ENCODE measurements around the gene RENBP. TPM values are rescaled to one million over a fixed set of nuclear protein-coding genes. Genes with fewer than 3 reads are reported as not detected.
A peak's percentile ranks its signal among the peaks of the same experiment; 100 is the strongest.

The RENBP gene
- total RNA-seq, 2 experiments from 2014 or later, result 14.3 to 15.8 TPM

GRCh38 chrX:153930011-153930910 lies 14.2 kb downstream of the RENBP start:
- peaks cover 22% of the 10 kb centered on the region for H3K4me1 Mint-ChIP-seq (ENCODE audit: low read depth)
- peak overlapping the region; percentile 67 for H3K27ac Mint-ChIP-seq
- POLR2A ChIA-PET, result interaction anchor here (8.7 to 9.8 kb wide), 2 partner anchors 18 to 39 kb away, joined by 105 to 130 read pairs; partner anchors contain the start of genes HCFC1, RENBP and TMEM187
- H3K36me3 Mint-ChIP-seq (ENCODE audit: low read depth), result peaks cover 31% of the 10 kb centered on the region
- no peaks in the 10 kb centered on the region for H3K27me3 Mint-ChIP-seq
- TF ChIP-seq, protein P1, sequence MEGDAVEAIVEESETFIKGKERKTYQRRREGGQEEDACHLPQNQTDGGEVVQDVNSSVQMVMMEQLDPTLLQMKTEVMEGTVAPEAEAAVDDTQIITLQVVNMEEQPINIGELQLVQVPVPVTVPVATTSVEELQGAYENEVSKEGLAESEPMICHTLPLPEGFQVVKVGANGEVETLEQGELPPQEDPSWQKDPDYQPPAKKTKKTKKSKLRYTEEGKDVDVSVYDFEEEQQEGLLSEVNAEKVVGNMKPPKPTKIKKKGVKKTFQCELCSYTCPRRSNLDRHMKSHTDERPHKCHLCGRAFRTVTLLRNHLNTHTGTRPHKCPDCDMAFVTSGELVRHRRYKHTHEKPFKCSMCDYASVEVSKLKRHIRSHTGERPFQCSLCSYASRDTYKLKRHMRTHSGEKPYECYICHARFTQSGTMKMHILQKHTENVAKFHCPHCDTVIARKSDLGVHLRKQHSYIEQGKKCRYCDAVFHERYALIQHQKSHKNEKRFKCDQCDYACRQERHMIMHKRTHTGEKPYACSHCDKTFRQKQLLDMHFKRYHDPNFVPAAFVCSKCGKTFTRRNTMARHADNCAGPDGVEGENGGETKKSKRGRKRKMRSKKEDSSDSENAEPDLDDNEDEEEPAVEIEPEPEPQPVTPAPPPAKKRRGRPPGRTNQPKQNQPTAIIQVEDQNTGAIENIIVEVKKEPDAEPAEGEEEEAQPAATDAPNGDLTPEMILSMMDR (IDR thresholded peaks at IDR 0.05), result no peak
- no peak for DNase-seq
- intact Hi-C loops (cut with micrococcal nuclease), result no loop called here
- CTCF ChIA-PET, result interaction anchor here (11.9 kb wide), 1 partner anchor 19 kb away, joined by 136 read pairs; the partner anchor contains the start of gene RENBP
- no peak for ATAC-seq
- no peak overlapping the region for H3K4me3 Mint-ChIP-seq
- no peaks in the 10 kb centered on the region for H3K9me3 Mint-ChIP-seq

DNA sequence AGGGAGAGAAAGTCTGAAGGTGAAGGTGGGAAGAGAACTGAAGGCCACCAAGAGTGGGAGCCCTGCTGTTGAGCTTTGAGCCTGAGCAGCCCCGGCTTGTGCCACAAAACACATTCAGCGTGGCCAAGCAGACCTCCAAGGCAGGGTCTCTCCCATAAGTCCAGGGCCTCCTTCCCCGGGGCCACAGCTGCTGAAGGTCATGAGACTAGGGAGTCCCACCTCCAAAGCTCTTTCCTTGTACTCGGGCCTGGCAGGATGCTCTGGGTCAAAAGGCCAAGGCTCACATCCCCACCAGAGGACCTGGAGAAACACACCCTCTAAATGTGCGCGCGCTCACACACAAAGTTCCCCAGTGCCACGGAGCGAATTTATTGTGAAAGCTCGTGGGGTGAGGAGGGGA lies 14.9 kb downstream of the RENBP start:
- TF ChIP-seq, protein P1 (IDR thresholded peaks at IDR 0.05), result no peak
- no peak for ATAC-seq
- intact Hi-C loops (cut with micrococcal nuclease), result loop anchor here (10.0 kb wide), 1 partner anchor 165 kb away; the partner anchor contains the start of gene PLXNB3
- Mint-ChIP-seq H3K9me3 (no peaks in the 10 kb centered on the region), H3K27me3 (no peaks in the 10 kb centered on the region), H3K36me3 (ENCODE audit: low read depth) (peaks cover 35% of the 10 kb centered on the region), H3K27ac (peak overlapping the region; percentile 78), H3K4me1 (ENCODE audit: low read depth) (peaks cover 22% of the 10 kb centered on the region), H3K4me3 (peak overlapping the region; percentile 79)
- DNase-seq, result no peak
- POLR2A ChIA-PET, result interaction anchor here (0.9 to 9.8 kb wide), 4 partner anchors 9 to 39 kb away, joined by 3 to 130 read pairs (median 54); partner anchors contain the start of genes HCFC1, RENBP and TMEM187
- CTCF ChIA-PET, result interaction anchor here (1.0 to 11.9 kb wide), 3 partner anchors 20 to 165 kb away, joined by 3 to 136 read pairs (median 4); partner anchors contain the start of genes PLXNB3 and RENBP

GRCh38 chrX:153928846-153929245 lies 15.6 kb downstream of the RENBP start:
- peaks cover 21% of the 10 kb centered on the region for H3K4me1 Mint-ChIP-seq (ENCODE audit: low read depth)
- intact Hi-C loops (cut with micrococcal nuclease), result loop anchor here (10.0 kb wide), 1 partner anchor 164 kb away; the partner anchor contains the start of gene PLXNB3
- ChIA-PET CTCF (interaction anchor here (0.9 to 11.9 kb wide), 5 partner anchors 9 to 164 kb away, joined by 3 to 136 read pairs (median 4); partner anchors contain the start of genes PLXNB3 and RENBP), POLR2A (interaction anchor here (0.9 to 9.8 kb wide), 4 partner anchors 10 to 40 kb away, joined by 3 to 130 read pairs (median 54); partner anchors contain the start of genes HCFC1, RENBP and TMEM187)
- peak overlapping the region; percentile 79 for H3K4me3 Mint-ChIP-seq
- DNase-seq (no peak), ATAC-seq (no peak)
- no peaks in the 10 kb centered on the region for H3K9me3 Mint-ChIP-seq
- no peaks in the 10 kb centered on the region for H3K27me3 Mint-ChIP-seq
- TF ChIP-seq, protein P1 (IDR thresholded peaks at IDR 0.05), result no peak
- peak overlapping the region; percentile 78 for H3K27ac Mint-ChIP-seq
- peaks cover 35% of the 10 kb centered on the region for H3K36me3 Mint-ChIP-seq (ENCODE audit: low read depth)

DNA sequence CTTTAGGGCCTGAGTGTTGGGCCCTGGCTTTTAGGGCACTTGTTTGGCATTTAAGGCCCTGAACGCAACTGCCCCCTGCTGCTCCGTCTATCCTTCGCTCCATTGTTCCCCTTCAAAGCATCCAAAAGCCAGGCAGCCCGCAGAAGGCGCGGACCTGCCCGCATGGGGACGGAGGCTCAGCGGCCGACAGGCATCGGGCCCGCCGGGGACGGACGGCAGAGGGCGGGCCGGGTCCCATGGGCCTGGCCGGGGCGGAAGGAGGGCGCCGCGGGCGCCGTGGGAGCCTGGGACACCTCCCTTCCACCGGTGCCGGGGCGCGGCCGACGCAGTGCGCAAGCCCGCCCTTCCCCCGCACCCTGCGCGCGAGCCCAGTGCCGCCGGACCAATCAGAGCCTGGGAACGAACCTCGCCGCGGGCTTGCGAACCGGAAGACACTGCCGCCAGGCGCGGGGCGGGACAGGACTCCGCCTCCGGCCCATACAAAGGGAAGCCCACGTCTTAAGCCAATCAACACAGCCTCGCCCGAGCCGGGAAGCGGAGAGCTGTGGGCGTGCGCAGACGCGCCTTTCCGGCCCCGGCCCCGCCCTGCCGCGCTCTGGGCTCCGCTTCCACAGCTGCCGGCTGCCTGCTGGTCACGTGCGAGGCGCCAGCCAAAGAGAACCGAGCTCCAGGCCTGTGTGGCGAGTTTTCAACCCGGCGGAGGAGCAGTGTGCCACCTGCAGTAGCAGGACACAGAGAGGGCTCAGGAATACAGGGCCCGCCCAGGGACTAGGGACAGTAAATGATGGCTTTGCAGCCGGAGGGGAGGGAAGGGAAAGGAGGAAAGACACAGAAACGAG lies 16.3 kb downstream of the RENBP start:
- H3K4me1 Mint-ChIP-seq (ENCODE audit: low read depth), result peaks cover 22% of the 10 kb centered on the region
- POLR2A ChIA-PET, result interaction anchor here (1.3 to 9.8 kb wide), 4 partner anchors 10 to 41 kb away, joined by 4 to 130 read pairs (median 66); partner anchors contain the start of genes HCFC1, RENBP and TMEM187
- ATAC-seq (peak; percentile 72), DNase-seq (peak; percentile 95)
- H3K4me3 Mint-ChIP-seq, result peak overlapping the region; percentile 88
- H3K27me3 Mint-ChIP-seq, result no peaks in the 10 kb centered on the region
- H3K9me3 Mint-ChIP-seq, result no peaks in the 10 kb centered on the region
- CTCF ChIA-PET, result interaction anchor here (0.9 to 11.9 kb wide), 6 partner anchors 10 to 199 kb away, joined by 3 to 136 read pairs (median 4); partner anchors contain the start of genes HCFC1, PLXNB3 and RENBP
- H3K27ac Mint-ChIP-seq, result peak overlapping the region; percentile 99
- H3K36me3 Mint-ChIP-seq (ENCODE audit: low read depth), result peaks cover 36% of the 10 kb centered on the region
- TF ChIP-seq, protein P1 (IDR thresholded peaks at IDR 0.05), result no peak
- intact Hi-C loops (cut with micrococcal nuclease), result loop anchor here (10.0 kb wide), 1 partner anchor 163 kb away; the partner anchor contains the start of gene PLXNB3
